IMR-90 (cell line): Measurements from ENCODE around the gene HOXA5. TPM values are rescaled to one million over a fixed set of nuclear protein-coding genes. Genes with fewer than 3 reads are reported as not detected.

Source experiments
- ATAC-seq: fragments of 200-7000 bp; cut with Tn5 transposase; 2 replicates; pipeline ENCODE4 v1.9.1; 2020; ENCODE audit warnings: low read depth, mild to moderate bottlenecking, moderate library complexity
- BruUV-seq: library from RNA; stranded (reverse); fragments of 400-500 nt; replicated peaks from 2 replicates; lab custom pipeline; 2021; lab: Mats Ljungman, UMichigan
- CTCF ChIA-PET: fragments of 300-600 bp; formaldehyde crosslinking; extraction: SDS; loops from one replicate; lab custom pipeline; 2021; ENCODE audit warnings: antibody characterized with exemption; lab: Yijun Ruan, JAX
- POLR2A ChIA-PET: fragments of 300-600 bp; sonication (Branson Sonifier 250); formaldehyde crosslinking; loops from one replicate; lab custom pipeline; 2022; ENCODE audit warnings: antibody characterized with exemption; ENCODE audit not compliant: unreplicated experiment; lab: Charles Lee
- DNase-seq: peaks from one replicate; pipeline ENCODE4 v3.0.0; 2013
- H2AFZ ChIP-seq: replicated peaks from 2 replicates; pipeline ENCODE3; 2013; ENCODE audit warnings: low read length, mild to moderate bottlenecking; ENCODE audit not compliant: poor library complexity
- H2AK5ac ChIP-seq: 2 replicates; pipeline ENCODE4 v1.6.1; 2013; ENCODE audit warnings: low read depth, low read length, inconsistent platforms
- H2AK9ac ChIP-seq: replicated peaks from 2 replicates; pipeline ENCODE3; 2013; ENCODE audit warnings: mild to moderate bottlenecking, low read depth, low read length, moderate library complexity; ENCODE audit not compliant: poor library complexity
- H2BK120ac ChIP-seq: 2 replicates; pipeline ENCODE4 v1.6.1; 2013; ENCODE audit warnings: low read depth, low read length, inconsistent platforms
- H2BK15ac ChIP-seq: 3 replicates; pipeline ENCODE4 v1.6.1; 2013; ENCODE audit warnings: low read depth, low read length, inconsistent platforms
- H2BK20ac ChIP-seq: 2 replicates; pipeline ENCODE4 v1.6.1; 2013; ENCODE audit warnings: low read depth, mild to moderate bottlenecking, inconsistent platforms, low read length, moderate library complexity
- H2BK5ac ChIP-seq: 2 replicates; pipeline ENCODE4 v1.6.1; 2013; ENCODE audit warnings: mild to moderate bottlenecking, low read depth, low read length, inconsistent platforms; ENCODE audit not compliant: poor library complexity, severe bottlenecking
- H3K14ac ChIP-seq: replicated peaks from 2 replicates; pipeline ENCODE4 v1.6.1; 2013; ENCODE audit warnings: low read depth, low read length, inconsistent platforms
- H3K18ac ChIP-seq: 2 replicates; pipeline ENCODE4 v1.6.1; 2013; ENCODE audit warnings: low read depth, low read length, control low read depth
- H3K23ac ChIP-seq: 2 replicates; pipeline ENCODE4 v1.6.1; 2013; ENCODE audit warnings: low read depth, low read length, inconsistent platforms
- H3K27ac ChIP-seq: 2 replicates; pipeline ENCODE4 v1.5.1; 2013; ENCODE audit warnings: mild to moderate bottlenecking, control low read depth, low read length; ENCODE audit not compliant: insufficient read depth
- H3K27me3 ChIP-seq: 2 replicates; pipeline ENCODE4 v1.6.1; 2013; ENCODE audit warnings: low read length; ENCODE audit not compliant: control insufficient read depth, insufficient read depth
- H3K36me3 ChIP-seq: 2 replicates; pipeline ENCODE4 v1.6.1; 2013; ENCODE audit warnings: low read length, mixed read lengths; ENCODE audit not compliant: control insufficient read depth, insufficient read depth
- H3K4ac ChIP-seq: 2 replicates; pipeline ENCODE4 v1.6.1; 2013; ENCODE audit warnings: low read depth, low read length, inconsistent platforms
- H3K4me1 ChIP-seq: 2 replicates; pipeline ENCODE4 v1.6.1; 2013; ENCODE audit warnings: low read length, mixed read lengths; ENCODE audit not compliant: control insufficient read depth, insufficient read depth
- H3K4me2 ChIP-seq: 2 replicates; pipeline ENCODE4 v1.6.1; 2013; ENCODE audit warnings: low read depth, mild to moderate bottlenecking, control low read depth, low read length, moderate library complexity
- H3K4me3 ChIP-seq: 2 replicates; pipeline ENCODE4 v1.5.1; 2013; ENCODE audit warnings: low read depth, mild to moderate bottlenecking, control low read depth, low read length, moderate library complexity; ENCODE audit not compliant: insufficient read depth
- H3K56ac ChIP-seq: 2 replicates; pipeline ENCODE4 v1.6.1; 2013; ENCODE audit warnings: low read length, inconsistent platforms; ENCODE audit not compliant: insufficient read depth; ENCODE audit errors: extremely low read depth
- H3K79me1 ChIP-seq, 2 experiments: 2 replicates each; pipeline ENCODE4 v1.6.1; 2013; ENCODE audit warnings: low read length in 2 of 2, inconsistent platforms in 1 of 2, low read depth in 1 of 2
- H3K9ac ChIP-seq: 2 replicates; pipeline ENCODE4 v1.6.1; 2013; ENCODE audit warnings: low read depth, low read length, control low read depth
- H3K9me1 ChIP-seq: 2 replicates; pipeline ENCODE4 v1.6.1; 2013; ENCODE audit warnings: low read length, inconsistent platforms; ENCODE audit not compliant: insufficient read depth
- H3K9me3 ChIP-seq: 2 replicates; pipeline ENCODE4 v1.6.1; 2013; ENCODE audit warnings: low read length; ENCODE audit not compliant: control insufficient read depth, insufficient read depth
- H4K20me1 ChIP-seq: 2 replicates; pipeline ENCODE4 v1.6.1; 2013; ENCODE audit warnings: low read length, inconsistent platforms; ENCODE audit not compliant: insufficient read depth
- H4K5ac ChIP-seq: 2 replicates; pipeline ENCODE4 v1.6.1; 2013; ENCODE audit warnings: mild to moderate bottlenecking, low read depth, low read length, control low read depth
- H4K8ac ChIP-seq, 2 experiments: 2 replicates each; pipeline ENCODE4 v1.6.1; 2013; ENCODE audit warnings: low read depth in 2 of 2, low read length in 2 of 2, control low read depth in 1 of 2, inconsistent platforms in 1 of 2
- H4K91ac ChIP-seq: 2 replicates; pipeline ENCODE4 v1.6.1; 2013; ENCODE audit warnings: low read depth, low read length, inconsistent platforms; ENCODE audit not compliant: insufficient read depth
- CEBPB ChIP-seq: IDR thresholded peaks from 2 replicates; pipeline ENCODE4 v1.6.1; 2012; ENCODE audit warnings: low read depth, low read length, improper control_type of control experiment
- CTCF ChIP-seq: conservative IDR thresholded peaks from 2 replicates; pipeline ENCODE4 v1.5.1; 2012; ENCODE audit warnings: mild to moderate bottlenecking, low read depth, low read length, improper control_type of control experiment
- ELK1 ChIP-seq: fragments of 150-350 bp; IDR thresholded peaks from 2 replicates; pipeline ENCODE4 v1.6.1; 2016; ENCODE audit warnings: low read depth, mild to moderate bottlenecking, low read length, moderate library complexity, borderline replicate concordance
- MAFK ChIP-seq: IDR thresholded peaks from 2 replicates; pipeline ENCODE4 v1.6.1; 2012; ENCODE audit warnings: low read depth, low read length, improper control_type of control experiment
- MAZ ChIP-seq: IDR thresholded peaks from 2 replicates; pipeline ENCODE4 v1.6.1; 2012; ENCODE audit warnings: low read depth, mild to moderate bottlenecking, low read length, improper control_type of control experiment, moderate library complexity, borderline replicate concordance
- MXI1 ChIP-seq: IDR thresholded peaks from 2 replicates; pipeline ENCODE4 v1.6.1; 2012; ENCODE audit warnings: low read depth, mild to moderate bottlenecking, low read length, moderate library complexity, borderline replicate concordance
- POLR2A ChIP-seq: IDR thresholded peaks from 2 replicates; pipeline ENCODE4 v1.6.1; 2012; ENCODE audit warnings: mild to moderate bottlenecking, low read depth, low read length
- RAD21 ChIP-seq: IDR thresholded peaks from 2 replicates; pipeline ENCODE4 v1.6.1; 2012; ENCODE audit warnings: low read length, improper control_type of control experiment
- RCOR1 ChIP-seq: IDR thresholded peaks from 2 replicates; pipeline ENCODE4 v1.6.1; 2012; ENCODE audit warnings: mild to moderate bottlenecking, low read length, improper control_type of control experiment; ENCODE audit not compliant: insufficient replicate concordance
- RFX5 ChIP-seq: IDR thresholded peaks from 2 replicates; pipeline ENCODE4 v1.8.0; 2012; ENCODE audit warnings: low read depth, mild to moderate bottlenecking, low read length, moderate library complexity
- SMC3 ChIP-seq: fragments of 150-350 bp; IDR thresholded peaks from 2 replicates; pipeline ENCODE4 v1.6.1; 2016; ENCODE audit warnings: low read depth, mild to moderate bottlenecking, antibody characterized with exemption, low read length, moderate library complexity
- USF2 ChIP-seq: fragments of 150-350 bp; IDR thresholded peaks from 2 replicates; pipeline ENCODE4 v1.6.1; 2017; ENCODE audit warnings: mild to moderate bottlenecking, antibody characterized with exemption, low read length, low read depth
- WGBS, 2 experiments: methylation state at CpG; one replicate each; pipeline versions ENCODE4 v1.1.5 to v1.1.7; 2013; ENCODE audit warnings: missing lambda C conversion rate in 2 of 2; ENCODE audit not compliant: insufficient read length in 1 of 2; ENCODE audit errors: extremely low coverage in 2 of 2; 5-methylcytosine and 5-hydroxymethylcytosine counted together
- dilution Hi-C: fragments of 300-500 bp; cut with HindIII; formaldehyde crosslinking; loops from one replicate; pipeline ENCODE4 v1.14.3; 2018; ENCODE audit warnings: low sequenced_read_pairs; ENCODE audit not compliant: unreplicated experiment
- in situ Hi-C: fragments of 300-500 bp; cut with MboI; formaldehyde crosslinking; loops from 3 replicates; pipeline ENCODE4 v1.14.3; 2019; ENCODE audit warnings: low sequenced_read_pairs, inconsistent platforms, mixed read lengths
- intact Hi-C: fragments of 100-400 bp; cut with micrococcal nuclease; formaldehyde crosslinking; loops from 2 replicates; pipeline ENCODE4 v1.10.0; 2022
- polyA plus RNA-seq, 3 experiments: library from polyadenylated mRNA; depleted of rRNA; stranded (reverse); fragments of >200 nt; gene quantifications; 2 replicates each; pipeline ENCODE4 v1.2.3, GENCODE V29; 2012; ENCODE audit warnings: low replicate concordance in 1 of 3
- total RNA-seq: library from RNA; depleted of rRNA; stranded (reverse); fragments of >200 nt; gene quantifications from 2 replicates; pipeline ENCODE4 v1.2.3, GENCODE V29; 2012

The HOXA5 gene
- total and polyA plus RNA-seq, 2 of the 4 experiments (the other 2 are of a cell fraction) = 19.9 to 29.4 TPM

- H3K4me1 ChIP-seq = no peaks in the 10 kb centered on the region; the same call in 1 of the 2 replicates
- 0 out of 2 replicates have a peak, but pooled peaks cover 7% of the 10 kb centered on the region for H4K20me1 ChIP-seq
- POLR2A ChIA-PET = no interaction called here
- no peaks in the 10 kb centered on the region for H3K9me1 ChIP-seq
- no peak overlapping the region for H3K4me2 ChIP-seq
- CTCF ChIA-PET = interaction anchor here (1.3 kb wide), 1 partner anchor 322 kb away, joined by 4 read pairs; no protein-coding TSS in a partner anchor
- no peak overlapping the region for H2AK9ac ChIP-seq
- H3K14ac ChIP-seq = no peak overlapping the region
- TF ChIP-seq MAFK = no peak
- TF ChIP-seq MAZ = no peak
- no peak for TF ChIP-seq MXI1
- TF ChIP-seq POLR2A = no peak
- TF ChIP-seq ELK1 = no peak
- TF ChIP-seq RFX5 = no peak
- no peak for TF ChIP-seq CTCF
- no peak for TF ChIP-seq RCOR1
- no peak for TF ChIP-seq RAD21
- TF ChIP-seq SMC3 = no peak
- no peak for TF ChIP-seq CEBPB
- TF ChIP-seq USF2 = no peak
- BruUV-seq = no TSS peak
- intact Hi-C loops (no loop called here), dilution Hi-C loops (no loop called here), in situ Hi-C loops (no loop called here)
- no peak overlapping the region for H2AK5ac ChIP-seq
- DNase-seq = no peak
- no peak overlapping the region for H3K4ac ChIP-seq
- H3K27ac ChIP-seq = no peak overlapping the region
- no peak overlapping the region for H4K91ac ChIP-seq
- H3K9me3 ChIP-seq = peaks cover 4% of the 10 kb centered on the region; the same call in 1 of the 2 replicates
- no peak overlapping the region for H2BK120ac ChIP-seq
- no peak overlapping the region for H3K4me3 ChIP-seq
- WGBS, 2 experiments = 80% methylated on average over 1 of the region's 22 CpGs; no CpG with 5 or more reads in 1 of the 2 experiments
- H2BK5ac ChIP-seq = no peak overlapping the region
- H2AFZ ChIP-seq = no peak overlapping the region
- H3K27me3 ChIP-seq = peaks cover 88% of the 10 kb centered on the region
- no peak overlapping the region for H4K8ac ChIP-seq
- no peaks in the 10 kb centered on the region for H3K79me1 ChIP-seq
- H3K23ac ChIP-seq = no peak overlapping the region
- H3K18ac ChIP-seq = no peak overlapping the region
- no peaks in the 10 kb centered on the region for H3K36me3 ChIP-seq
- no peak overlapping the region for H2BK20ac ChIP-seq
- ATAC-seq = no peak
- H2BK15ac ChIP-seq = no peak overlapping the region
- no peak overlapping the region for H4K5ac ChIP-seq
- H3K9ac ChIP-seq = no peak overlapping the region
- no peak overlapping the region for H3K56ac ChIP-seq
Measured at GRCh38 chr7:27176962-27177794, 33.7 kb upstream of the HOXA5 start.
